ENCODE results near the gene PHKG2.

Gene PHKG2

DNA sequence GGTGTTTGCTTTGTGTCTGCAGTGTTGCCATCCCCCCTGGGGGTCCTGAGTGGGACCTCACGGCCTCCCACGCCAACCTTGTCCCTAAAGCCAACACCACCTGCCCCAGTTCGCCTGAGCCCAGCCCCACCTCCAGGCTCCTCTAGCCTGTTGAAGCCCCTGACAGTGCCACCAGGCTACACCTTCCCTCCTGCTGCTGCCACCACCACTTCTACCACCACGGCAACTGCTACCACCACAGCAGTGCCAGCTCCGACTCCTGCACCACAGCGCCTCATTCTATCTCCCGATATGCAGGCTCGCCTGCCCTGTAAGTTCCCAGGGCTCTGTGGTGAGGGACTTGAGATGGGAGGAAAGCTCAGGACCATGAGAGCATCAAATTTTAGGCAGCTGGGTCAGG, 27.1 kb upstream of the PHKG2 start:
- H4K20me1 ChIP-seq (ENCODE audit: insufficient read depth, low read length, poor library complexity, severe bottlenecking), result peaks cover 24% of the 10 kb centered on the region
- no peak overlapping the region for H3K4me3 ChIP-seq (ENCODE audit: low read length, poor library complexity, severe bottlenecking)
- no peaks in the 10 kb centered on the region for H3F3A ChIP-seq (ENCODE audit: low read depth)
- no peak overlapping the region for H2AFZ ChIP-seq (ENCODE audit: low read length)
- H3K79me2 ChIP-seq (ENCODE audit: insufficient read depth, low read length), result peaks cover 25% of the 10 kb centered on the region; the same call in 1 of the 2 replicates
- TF ChIP-seq, protein P1, sequence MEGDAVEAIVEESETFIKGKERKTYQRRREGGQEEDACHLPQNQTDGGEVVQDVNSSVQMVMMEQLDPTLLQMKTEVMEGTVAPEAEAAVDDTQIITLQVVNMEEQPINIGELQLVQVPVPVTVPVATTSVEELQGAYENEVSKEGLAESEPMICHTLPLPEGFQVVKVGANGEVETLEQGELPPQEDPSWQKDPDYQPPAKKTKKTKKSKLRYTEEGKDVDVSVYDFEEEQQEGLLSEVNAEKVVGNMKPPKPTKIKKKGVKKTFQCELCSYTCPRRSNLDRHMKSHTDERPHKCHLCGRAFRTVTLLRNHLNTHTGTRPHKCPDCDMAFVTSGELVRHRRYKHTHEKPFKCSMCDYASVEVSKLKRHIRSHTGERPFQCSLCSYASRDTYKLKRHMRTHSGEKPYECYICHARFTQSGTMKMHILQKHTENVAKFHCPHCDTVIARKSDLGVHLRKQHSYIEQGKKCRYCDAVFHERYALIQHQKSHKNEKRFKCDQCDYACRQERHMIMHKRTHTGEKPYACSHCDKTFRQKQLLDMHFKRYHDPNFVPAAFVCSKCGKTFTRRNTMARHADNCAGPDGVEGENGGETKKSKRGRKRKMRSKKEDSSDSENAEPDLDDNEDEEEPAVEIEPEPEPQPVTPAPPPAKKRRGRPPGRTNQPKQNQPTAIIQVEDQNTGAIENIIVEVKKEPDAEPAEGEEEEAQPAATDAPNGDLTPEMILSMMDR (conservative IDR thresholded peaks at IDR 0.05; ENCODE audit: low read length), result no peak
- TF ChIP-seq EZH2phosphoT487 (IDR thresholded peaks at IDR 0.05; ENCODE audit: borderline replicate concordance), result no peak
- no peaks in the 10 kb centered on the region for H3K27me3 ChIP-seq (ENCODE audit: insufficient read depth, low read length, poor library complexity, severe bottlenecking)
- no peaks in the 10 kb centered on the region for H3K9me3 ChIP-seq (ENCODE audit: insufficient read depth, low read depth, low read length)
- H3K36me3 ChIP-seq (ENCODE audit: insufficient read depth, low read length), result peaks cover 94% of the 10 kb centered on the region
- H3K9me2 ChIP-seq (replicated peaks; ENCODE audit: low read depth, low read length), result no peaks in the 10 kb centered on the region
- H3K4me1 ChIP-seq (ENCODE audit: insufficient read depth, low read length, poor library complexity, severe bottlenecking), result no peaks in the 10 kb centered on the region
- H3K4me2 ChIP-seq (ENCODE audit: low read depth, low read length, poor library complexity, severe bottlenecking), result no peak overlapping the region
- H3K9ac ChIP-seq (ENCODE audit: low read depth, low read length, poor library complexity, severe bottlenecking), result no peak overlapping the region

DNA sequence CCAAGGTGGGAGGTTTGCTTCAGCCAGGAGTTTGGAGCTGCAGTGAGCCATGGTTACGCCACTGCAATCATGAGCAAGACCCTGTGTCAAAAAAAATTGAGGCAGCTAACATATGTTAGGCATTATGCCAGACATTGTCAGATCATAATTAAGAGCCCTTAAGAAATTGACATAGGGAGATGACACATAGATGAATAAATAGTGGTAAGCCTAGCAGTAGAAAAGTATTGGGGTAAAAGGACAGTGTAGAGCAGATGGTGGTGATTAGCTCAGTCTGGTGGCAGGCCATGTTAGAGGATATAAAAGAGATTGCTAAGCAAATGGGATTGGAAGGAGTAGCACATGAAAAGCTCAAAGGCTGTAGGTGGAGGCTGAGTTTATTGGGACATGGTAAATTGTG, 26.6 kb upstream of the PHKG2 start:
- no peaks in the 10 kb centered on the region for H3K27me3 ChIP-seq (ENCODE audit: insufficient read depth, low read length, poor library complexity, severe bottlenecking)
- H4K20me1 ChIP-seq (ENCODE audit: insufficient read depth, low read length, poor library complexity, severe bottlenecking), result peaks cover 24% of the 10 kb centered on the region
- H3K9me3 ChIP-seq (ENCODE audit: insufficient read depth, low read depth, low read length), result no peaks in the 10 kb centered on the region
- no peaks in the 10 kb centered on the region for H3K9me2 ChIP-seq (replicated peaks; ENCODE audit: low read depth, low read length)
- H3K4me1 ChIP-seq (ENCODE audit: insufficient read depth, low read length, poor library complexity, severe bottlenecking), result no peaks in the 10 kb centered on the region
- no peak overlapping the region for H3K4me3 ChIP-seq (ENCODE audit: low read length, poor library complexity, severe bottlenecking)
- no peak overlapping the region for H3K4me2 ChIP-seq (ENCODE audit: low read depth, low read length, poor library complexity, severe bottlenecking)
- H2AFZ ChIP-seq (ENCODE audit: low read length), result no peak overlapping the region
- no peak overlapping the region for H3K9ac ChIP-seq (ENCODE audit: low read depth, low read length, poor library complexity, severe bottlenecking)
- peaks cover 91% of the 10 kb centered on the region for H3K36me3 ChIP-seq (ENCODE audit: insufficient read depth, low read length)
- H3F3A ChIP-seq (ENCODE audit: low read depth), result no peaks in the 10 kb centered on the region
- peaks cover 25% of the 10 kb centered on the region; the same call in 1 of the 2 replicates for H3K79me2 ChIP-seq (ENCODE audit: insufficient read depth, low read length)
- no peak for TF ChIP-seq EZH2phosphoT487 (IDR thresholded peaks at IDR 0.05; ENCODE audit: borderline replicate concordance)
- TF ChIP-seq, protein P1 (conservative IDR thresholded peaks at IDR 0.05; ENCODE audit: low read length), result no peak

DNA sequence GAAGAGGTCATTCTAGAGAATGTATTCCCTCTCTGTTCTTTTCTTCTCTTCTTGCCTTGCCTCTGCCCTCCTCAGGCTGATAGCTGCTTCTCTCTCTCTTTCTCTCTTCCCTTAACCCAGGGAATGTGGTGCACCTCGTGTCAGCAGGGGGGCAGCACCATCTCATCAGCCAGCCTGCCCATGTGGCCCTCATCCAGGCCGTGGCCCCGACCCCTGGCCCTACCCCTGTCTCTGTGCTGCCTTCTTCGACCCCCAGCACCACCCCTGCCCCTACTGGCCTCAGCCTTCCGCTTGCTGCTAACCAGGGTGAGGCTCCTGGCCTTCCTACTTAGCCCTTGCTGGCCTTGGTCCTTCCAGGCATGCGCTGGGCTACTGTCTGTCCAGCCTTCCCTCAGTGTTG, 25.8 kb upstream of the PHKG2 start:
- H3K79me2 ChIP-seq (ENCODE audit: insufficient read depth, low read length), result peaks cover 19% of the 10 kb centered on the region; the same call in 1 of the 2 replicates
- TF ChIP-seq, protein P1 (conservative IDR thresholded peaks at IDR 0.05; ENCODE audit: low read length), result peak; percentile 42; the same call in 1 of the 2 replicates
- TF ChIP-seq EZH2phosphoT487 (IDR thresholded peaks at IDR 0.05; ENCODE audit: borderline replicate concordance), result no peak
- no peak overlapping the region for H3K9ac ChIP-seq (ENCODE audit: low read depth, low read length, poor library complexity, severe bottlenecking)

More for the DNA sequence above, 25.8 kb upstream of the PHKG2 start:
- no peaks in the 10 kb centered on the region for H3K27me3 ChIP-seq (ENCODE audit: insufficient read depth, low read length, poor library complexity, severe bottlenecking)
- no peaks in the 10 kb centered on the region for H3K4me1 ChIP-seq (ENCODE audit: insufficient read depth, low read length, poor library complexity, severe bottlenecking)
- H2AFZ ChIP-seq (ENCODE audit: low read length), result no peak overlapping the region
- H3K4me3 ChIP-seq (ENCODE audit: low read length, poor library complexity, severe bottlenecking), result no peak overlapping the region
- peaks cover 83% of the 10 kb centered on the region for H3K36me3 ChIP-seq (ENCODE audit: insufficient read depth, low read length)
- H3K9me3 ChIP-seq (ENCODE audit: insufficient read depth, low read depth, low read length), result no peaks in the 10 kb centered on the region
- H3K4me2 ChIP-seq (ENCODE audit: low read depth, low read length, poor library complexity, severe bottlenecking), result no peak overlapping the region
- H4K20me1 ChIP-seq (ENCODE audit: insufficient read depth, low read length, poor library complexity, severe bottlenecking), result peaks cover 19% of the 10 kb centered on the region
- H3F3A ChIP-seq (ENCODE audit: low read depth), result no peaks in the 10 kb centered on the region
- no peaks in the 10 kb centered on the region for H3K9me2 ChIP-seq (replicated peaks; ENCODE audit: low read depth, low read length)
